Peyer's patch (tissue), 4 donors: Measurements from ENCODE around the gene LAMA5. TPM values are rescaled to one million over a fixed set of nuclear protein-coding genes. Genes with fewer than 3 reads are reported as not detected.

Source experiments
- DNase-seq, 3 donors: peaks; one replicate each; pipeline ENCODE4 v3.0.0-alpha.2; 2017 to 2019
- H3K27ac ChIP-seq, 4 donors: fragments of 200-600 bp; sonication (generic); one replicate each; pipeline ENCODE4 v1.5.1; 2016 to 2019
- H3K27me3 ChIP-seq, 2 donors: fragments of 200-600 bp; sonication (generic); one replicate each; pipeline ENCODE4 v1.5.1; 2019
- H3K36me3 ChIP-seq, 3 donors: fragments of 200-600 bp; sonication (generic); one replicate each; pipeline ENCODE4 v1.5.1; 2016 to 2019
- H3K4me1 ChIP-seq, 4 donors: fragments of 200-600 bp; sonication (generic); one replicate each; pipeline ENCODE4 v1.5.1; 2016 to 2019
- H3K4me3 ChIP-seq, 4 donors: fragments of 200-600 bp; sonication (generic); 1 replicate in 3 of 4; 2 replicates in 1 of 4; pipeline ENCODE4 v1.5.1; 2016 to 2019; ENCODE audit warnings: mild to moderate bottlenecking in 1 of 4
- H3K9me3 ChIP-seq, 4 donors: fragments of 200-600 bp; sonication (generic); one replicate each; pipeline ENCODE4 v1.5.1; 2016 to 2019; ENCODE audit warnings: mild to moderate bottlenecking in 1 of 4
- POLR2A ChIP-seq, 2 donors: fragments of 450-650 bp; IDR thresholded peaks; one replicate each; pipeline ENCODE4 v1.5.1; 2017; ENCODE audit warnings: antibody characterized with exemption in 2 of 2, mild to moderate bottlenecking in 2 of 2, moderate library complexity in 2 of 2
- total RNA-seq, 4 donors: library from RNA; depleted of rRNA; stranded (reverse); fragments of >200 nt; gene quantifications; one replicate each; pipeline ENCODE4 v1.1.0, GENCODE V29; 2016
- TF ChIP-seq, protein P1 (sequence below), 6 experiments: fragments of 450-650 bp in 4 of 6; fragments of 200-600 bp in 2 of 6; sonication (generic) in 1 of 6; IDR thresholded peaks; one replicate each; pipeline ENCODE4 v1.5.1; 2017 to 2019; ENCODE audit warnings: antibody characterized with exemption in 6 of 6, mild to moderate bottlenecking in 3 of 6, moderate library complexity in 1 of 6

The LAMA5 gene
- total RNA-seq, 4 donors from 2014 or later: 31.2 to 328 (median 87.3) TPM

GRCh38 chr20:62284448-62284847 is 82.7 kb downstream of the LAMA5 start:
- no peak for DNase-seq
- no peaks in the 10 kb centered on the region for H3K27me3 ChIP-seq
- TF ChIP-seq, protein P1, sequence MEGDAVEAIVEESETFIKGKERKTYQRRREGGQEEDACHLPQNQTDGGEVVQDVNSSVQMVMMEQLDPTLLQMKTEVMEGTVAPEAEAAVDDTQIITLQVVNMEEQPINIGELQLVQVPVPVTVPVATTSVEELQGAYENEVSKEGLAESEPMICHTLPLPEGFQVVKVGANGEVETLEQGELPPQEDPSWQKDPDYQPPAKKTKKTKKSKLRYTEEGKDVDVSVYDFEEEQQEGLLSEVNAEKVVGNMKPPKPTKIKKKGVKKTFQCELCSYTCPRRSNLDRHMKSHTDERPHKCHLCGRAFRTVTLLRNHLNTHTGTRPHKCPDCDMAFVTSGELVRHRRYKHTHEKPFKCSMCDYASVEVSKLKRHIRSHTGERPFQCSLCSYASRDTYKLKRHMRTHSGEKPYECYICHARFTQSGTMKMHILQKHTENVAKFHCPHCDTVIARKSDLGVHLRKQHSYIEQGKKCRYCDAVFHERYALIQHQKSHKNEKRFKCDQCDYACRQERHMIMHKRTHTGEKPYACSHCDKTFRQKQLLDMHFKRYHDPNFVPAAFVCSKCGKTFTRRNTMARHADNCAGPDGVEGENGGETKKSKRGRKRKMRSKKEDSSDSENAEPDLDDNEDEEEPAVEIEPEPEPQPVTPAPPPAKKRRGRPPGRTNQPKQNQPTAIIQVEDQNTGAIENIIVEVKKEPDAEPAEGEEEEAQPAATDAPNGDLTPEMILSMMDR (IDR thresholded peaks at IDR 0.05): no peak
- no peak for TF ChIP-seq POLR2A (IDR thresholded peaks at IDR 0.05)
- H3K9me3 ChIP-seq: no peaks in the 10 kb centered on the region
- no peak overlapping the region for H3K4me3 ChIP-seq
- no peak overlapping the region for H3K27ac ChIP-seq
- H3K36me3 ChIP-seq: peaks cover 0 to 88% (median 0%) of the 10 kb centered on the region in 3 donors
- no peaks in the 10 kb centered on the region for H3K4me1 ChIP-seq

GRCh38 chr20:62282877-62283503 is 84.1 kb downstream of the LAMA5 start:
- no peaks in the 10 kb centered on the region for H3K4me1 ChIP-seq

DNA sequence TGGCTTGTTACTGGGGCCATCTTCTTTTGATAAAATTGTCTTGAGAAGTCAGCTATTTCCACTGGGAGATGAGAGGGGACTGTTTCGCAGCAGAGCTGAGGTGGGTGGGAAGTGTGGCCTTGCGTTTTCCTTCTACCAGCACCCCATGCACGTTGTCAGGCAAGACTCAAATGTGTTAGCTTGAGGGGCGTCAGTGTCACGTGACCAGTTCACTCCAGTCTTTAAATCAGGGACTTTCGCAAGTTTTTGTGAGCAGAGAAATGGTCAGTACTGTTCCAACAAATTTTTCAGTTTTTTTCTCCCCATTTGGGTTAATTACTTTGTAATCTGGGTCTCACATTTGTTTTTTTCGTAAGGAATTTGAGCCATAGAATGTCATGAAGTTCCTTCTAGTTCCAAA is 85.0 kb downstream of the LAMA5 start:
- no peaks in the 10 kb centered on the region for H3K27me3 ChIP-seq
- H3K4me1 ChIP-seq: no peaks in the 10 kb centered on the region
- H3K36me3 ChIP-seq: peaks cover 0 to 84% (median 0%) of the 10 kb centered on the region in 3 donors
- no peak overlapping the region for H3K27ac ChIP-seq
- no peak for DNase-seq
- H3K4me3 ChIP-seq: no peak overlapping the region
- no peak for TF ChIP-seq POLR2A (IDR thresholded peaks at IDR 0.05)
- TF ChIP-seq, protein P1 (IDR thresholded peaks at IDR 0.05): no peak
- H3K9me3 ChIP-seq: no peaks in the 10 kb centered on the region

More at GRCh38 chr20:62282877-62283503, 84.1 kb downstream of the LAMA5 start:
- no peak for DNase-seq
- H3K27ac ChIP-seq: no peak overlapping the region
- peaks cover 0 to 90% (median 0%) of the 10 kb centered on the region in 3 donors for H3K36me3 ChIP-seq
- TF ChIP-seq POLR2A (IDR thresholded peaks at IDR 0.05): no peak
- TF ChIP-seq, protein P1 (IDR thresholded peaks at IDR 0.05): no peak
- no peak overlapping the region for H3K4me3 ChIP-seq
- H3K27me3 ChIP-seq: no peaks in the 10 kb centered on the region
- H3K9me3 ChIP-seq: no peaks in the 10 kb centered on the region

DNA sequence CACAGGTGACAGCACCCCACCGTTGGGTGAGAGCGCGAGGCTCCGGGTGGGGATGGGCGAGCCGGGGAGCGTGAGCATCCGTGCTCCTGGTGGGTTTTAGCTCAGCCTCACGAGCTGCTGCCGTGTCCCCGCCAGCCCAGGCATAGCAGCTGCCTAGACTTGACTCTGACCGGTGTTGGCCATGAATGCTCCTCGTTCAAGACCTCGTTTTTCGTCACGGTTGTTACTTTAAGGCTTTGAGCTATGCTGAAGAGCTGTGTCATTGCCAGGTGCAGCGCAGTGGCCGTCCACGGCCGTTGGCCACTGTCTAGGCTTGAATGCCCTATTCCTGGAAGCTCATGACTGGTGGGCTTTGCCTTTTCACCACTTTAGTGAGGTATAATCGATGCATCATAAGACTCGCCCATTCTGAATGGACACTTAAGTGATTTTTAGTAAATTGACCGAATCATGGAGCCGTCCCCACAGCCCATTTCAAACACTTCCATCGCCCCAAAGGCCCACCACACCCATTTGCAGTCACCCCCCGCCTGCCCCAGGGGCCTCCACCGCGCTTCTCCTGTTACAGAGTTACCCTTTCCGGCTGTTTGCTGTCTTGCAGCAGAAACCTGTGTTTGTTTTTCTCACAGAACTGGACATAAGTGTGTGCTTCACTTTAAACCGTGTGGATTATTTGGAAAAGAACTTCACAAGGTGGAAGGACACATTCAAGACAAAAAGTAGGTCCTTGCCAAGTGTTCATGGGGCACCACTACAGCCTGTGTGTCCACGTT is 85.8 kb downstream of the LAMA5 start:
- H3K27ac ChIP-seq: no peak overlapping the region
- no peak for TF ChIP-seq POLR2A (IDR thresholded peaks at IDR 0.05)
- TF ChIP-seq, protein P1 (IDR thresholded peaks at IDR 0.05): no peak
- H3K9me3 ChIP-seq: no peaks in the 10 kb centered on the region
- H3K27me3 ChIP-seq: no peaks in the 10 kb centered on the region
- no peaks in the 10 kb centered on the region for H3K4me1 ChIP-seq
- DNase-seq: no peak
- no peak overlapping the region for H3K4me3 ChIP-seq
- peaks cover 0 to 80% (median 0%) of the 10 kb centered on the region in 3 donors for H3K36me3 ChIP-seq

DNA sequence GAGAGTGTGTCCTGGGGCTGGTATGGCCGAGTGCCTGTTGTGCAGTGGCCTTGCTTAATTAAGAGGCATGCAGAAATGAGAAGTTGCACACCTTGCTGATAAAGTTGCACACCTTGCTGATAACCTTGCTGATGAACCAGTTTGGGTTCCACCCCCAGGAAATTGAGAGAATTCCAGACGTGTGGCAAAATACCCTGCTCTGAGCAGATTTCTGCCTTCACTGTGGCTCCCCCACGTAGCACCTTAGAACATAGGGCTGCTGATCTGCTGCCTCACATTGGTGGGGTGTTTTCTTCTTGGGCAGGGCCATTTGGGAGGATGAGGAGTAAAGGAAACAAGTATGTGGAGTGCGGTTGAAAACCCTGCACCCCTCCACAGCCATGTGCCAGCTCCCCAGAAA is 86.8 kb downstream of the LAMA5 start:
- Histone ChIP-seq H3K36me3 (peaks cover 0 to 77% (median 0%) of the 10 kb centered on the region in 3 donors), H3K9me3 (no peaks in the 10 kb centered on the region), H3K27me3 (no peaks in the 10 kb centered on the region), H3K4me3 (no peak overlapping the region), H3K4me1 (no peaks in the 10 kb centered on the region), H3K27ac (no peak overlapping the region)
- TF ChIP-seq, protein P1 (IDR thresholded peaks at IDR 0.05): no peak
- TF ChIP-seq POLR2A (IDR thresholded peaks at IDR 0.05): no peak
- DNase-seq: no peak
